Pancreas (tissue), 10 donors: ENCODE measurements around the gene SPEM1. TPM values are rescaled to one million over a fixed set of nuclear protein-coding genes. Genes with fewer than 3 reads are reported as not detected.

ENCODE experiments used
- ATAC-seq, 4 donors: fragments of 200-7000 bp; cut with Tn5 transposase; one replicate each; pipeline versions ENCODE4 v1.8.0 to v1.9.1; 2020; ENCODE audit warnings: mild to moderate bottlenecking in 4 of 4, moderate library complexity in 4 of 4
- DNase-seq, 6 donors: peaks; one replicate each; pipeline ENCODE4 v3.0.0-alpha.2; 2020
- FAIRE-seq: peaks from 2 replicates; lab custom pipeline; 2012; peaks lifted over from hg19 to GRCh38; lab: Jason Lieb, UNC
- H3K27ac ChIP-seq, 4 donors: fragments of 200-600 bp; sonication (generic); 1 replicate in 3 of 4; 2 replicates in 1 of 4; pipeline versions ENCODE4 v1.5.0 to v1.8.0; 2020
- H3K27me3 ChIP-seq, 4 donors: fragments of 200-600 bp; one replicate each; pipeline ENCODE4 v1.8.0; 2021
- H3K36me3 ChIP-seq, 3 donors: fragments of 200-600 bp; sonication (generic) in 1 of 3; one replicate each; pipeline versions ENCODE4 v1.5.0 to v1.8.0; 2020 to 2021
- H3K4me1 ChIP-seq, 3 donors: fragments of 200-600 bp; one replicate each; pipeline ENCODE4 v1.8.0; 2021
- H3K4me3 ChIP-seq, 4 donors: fragments of 200-600 bp; sonication (generic) in 2 of 4; one replicate each; pipeline versions ENCODE4 v1.5.0 to v1.8.0; 2020 to 2021
- H3K9me3 ChIP-seq, 4 donors: fragments of 200-600 bp; one replicate each; pipeline ENCODE4 v1.8.0; 2021
- WGBS, 2 donors: extraction: QIAGEN DNeasy Blood & Tissue Kit; methylation state at CpG; one replicate each; pipeline ENCODE4 v1.1.7; 2013; 5-methylcytosine and 5-hydroxymethylcytosine counted together
- intact Hi-C, 3 donors: fragments of 100-400 bp; cut with DNase I; formaldehyde crosslinking; loops; one replicate each; pipeline versions ENCODE4 v1.11.1 to v1.14.2; 2022
- polyA plus RNA-seq, 2 donors: library from polyadenylated mRNA; stranded (reverse); fragments of 200-250 nt; gene quantifications; one replicate each; pipeline ENCODE4 v1.2.3, GENCODE V29; 2013
- total RNA-seq, 6 donors: library from RNA; stranded (reverse); fragmentation: NEBNext Ultra II Directional in 4 of 6; extraction: Animal tissue kit (Norgen Biotek cat#: 25700) in 4 of 6; gene quantifications; one replicate each; pipeline versions ENCODE4 v1.2.1 to v1.2.4, GENCODE V29; 2021 to 2023
- TF ChIP-seq, protein P1 (sequence below), 4 donors: fragments of 200-600 bp; sonication (generic) in 3 of 4; IDR thresholded peaks; one replicate each; pipeline versions ENCODE4 v1.5.0 to v1.8.0; 2021; ENCODE audit warnings: antibody characterized with exemption in 4 of 4
- donor health status: healthy with polysubstance abuse.
- donor health status: DM: no; HTN: no; CAD: no; lungs with moderate emphysema.
- donor health status: DM: no; HTN: no; CAD: no.
- donor health status: control.
- donor health status: control.
- donor health status: Bipolar disorder and iron deficiency.
- donor health status: DM: yes; HTN: yes; CAD: no.
- donor health status: DM: no; HTN: no; CAD: no.
- donor health status: DM: no; HTN: no; CAD: no.
- donor health status: DM: yes; HTN: yes; CAD: no.

The SPEM1 gene
- total and polyA plus RNA-seq, 8 donors: not detected

DNA sequence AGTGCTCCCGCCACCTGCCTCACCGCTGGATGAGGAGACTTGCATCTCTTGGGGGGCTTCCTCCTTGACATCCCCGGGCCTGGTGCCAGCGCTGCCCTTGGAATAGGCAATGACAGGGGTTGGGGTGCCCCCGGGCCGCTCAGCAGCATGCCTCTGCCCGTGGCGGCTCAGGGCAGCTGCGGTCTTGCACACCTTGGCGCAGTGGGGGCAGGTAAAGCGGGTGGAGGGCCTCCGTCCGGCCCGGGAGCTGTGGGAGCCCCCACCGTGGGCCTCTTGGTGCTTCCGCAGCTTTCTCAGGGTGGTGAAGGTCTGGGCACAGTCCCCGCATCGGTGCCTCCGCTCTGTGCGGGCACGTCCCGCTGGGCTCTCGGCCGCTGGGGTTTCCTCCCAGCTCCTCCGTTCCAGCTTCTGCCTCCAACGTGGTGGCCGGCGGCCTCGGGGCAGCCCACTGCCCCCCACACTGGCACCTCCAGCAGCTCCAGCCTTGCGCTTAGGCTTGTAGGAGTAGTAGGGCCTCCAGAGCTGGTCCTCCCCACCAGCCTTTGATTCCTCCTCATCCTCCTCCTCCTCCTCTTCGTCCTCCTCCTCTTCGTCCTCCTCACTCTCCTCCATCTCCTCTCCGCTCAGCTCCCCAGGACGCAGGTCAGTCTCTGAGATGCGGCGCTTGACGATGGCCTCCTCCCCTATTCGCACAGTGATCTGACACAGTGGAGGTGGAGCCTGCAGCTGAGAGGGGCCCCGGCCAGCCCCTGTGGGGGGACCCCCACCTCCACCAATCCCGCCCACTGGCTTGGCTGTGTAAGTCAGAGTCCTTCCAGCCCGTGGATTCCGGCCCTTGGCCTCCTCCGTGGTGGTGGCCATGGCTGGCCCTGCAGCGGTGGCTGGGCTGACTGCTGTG is 42.6 kb downstream of the SPEM1 start:
- Histone ChIP-seq H3K27me3 (no peaks in the 10 kb centered on the region), H3K36me3 (peaks cover 0 to 25% (median 5%) of the 10 kb centered on the region in 3 donors), H3K4me3 (no peak overlapping the region), H3K9me3 (no peaks in the 10 kb centered on the region), H3K27ac (no peak overlapping the region), H3K4me1 (peaks cover 0 to 4% (median 3%) of the 10 kb centered on the region in 3 donors)
- TF ChIP-seq, protein P1, sequence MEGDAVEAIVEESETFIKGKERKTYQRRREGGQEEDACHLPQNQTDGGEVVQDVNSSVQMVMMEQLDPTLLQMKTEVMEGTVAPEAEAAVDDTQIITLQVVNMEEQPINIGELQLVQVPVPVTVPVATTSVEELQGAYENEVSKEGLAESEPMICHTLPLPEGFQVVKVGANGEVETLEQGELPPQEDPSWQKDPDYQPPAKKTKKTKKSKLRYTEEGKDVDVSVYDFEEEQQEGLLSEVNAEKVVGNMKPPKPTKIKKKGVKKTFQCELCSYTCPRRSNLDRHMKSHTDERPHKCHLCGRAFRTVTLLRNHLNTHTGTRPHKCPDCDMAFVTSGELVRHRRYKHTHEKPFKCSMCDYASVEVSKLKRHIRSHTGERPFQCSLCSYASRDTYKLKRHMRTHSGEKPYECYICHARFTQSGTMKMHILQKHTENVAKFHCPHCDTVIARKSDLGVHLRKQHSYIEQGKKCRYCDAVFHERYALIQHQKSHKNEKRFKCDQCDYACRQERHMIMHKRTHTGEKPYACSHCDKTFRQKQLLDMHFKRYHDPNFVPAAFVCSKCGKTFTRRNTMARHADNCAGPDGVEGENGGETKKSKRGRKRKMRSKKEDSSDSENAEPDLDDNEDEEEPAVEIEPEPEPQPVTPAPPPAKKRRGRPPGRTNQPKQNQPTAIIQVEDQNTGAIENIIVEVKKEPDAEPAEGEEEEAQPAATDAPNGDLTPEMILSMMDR (IDR thresholded peaks at IDR 0.05): no peak
- intact Hi-C loops: no loop called here
- no peak for ATAC-seq
- peak in 1 of 6 donors; percentile 78 for DNase-seq
- 93 to 94% methylated on average over 44 of the region's 44 CpGs for WGBS, 2 donors
- no peak for FAIRE-seq

DNA sequence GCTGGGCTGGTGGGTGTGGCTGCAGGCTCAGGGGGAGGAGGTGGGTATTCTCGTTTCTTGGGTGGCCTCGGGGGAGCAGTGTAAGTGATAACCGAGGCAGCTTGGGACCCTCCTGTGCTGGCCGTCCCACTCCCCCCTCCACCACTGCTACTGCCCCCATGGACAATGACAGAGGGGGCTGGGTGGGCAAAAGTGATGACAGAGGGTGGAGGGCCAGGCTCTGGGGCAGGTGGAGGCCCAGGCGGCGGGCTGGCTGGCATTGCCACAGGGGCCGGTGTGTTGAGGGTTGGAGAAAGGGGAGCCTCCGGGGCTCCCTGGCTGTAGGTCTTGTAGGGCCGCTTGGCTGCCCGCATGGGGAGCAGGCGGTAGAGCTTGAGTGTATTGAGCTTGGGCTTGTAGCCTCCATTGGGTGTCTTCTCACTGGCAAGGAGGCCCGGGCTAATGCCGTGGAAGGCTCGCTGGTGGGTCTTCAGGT is 43.3 kb downstream of the SPEM1 start:
- H3K4me3 ChIP-seq: no peak overlapping the region
- H3K36me3 ChIP-seq: peaks cover 0 to 25% (median 5%) of the 10 kb centered on the region in 3 donors
- peak in 1 of 6 donors; percentile 67 for DNase-seq
- no peak for FAIRE-seq
- TF ChIP-seq, protein P1 (IDR thresholded peaks at IDR 0.05): no peak
- 88 to 90% methylated on average over 14 of the region's 14 CpGs for WGBS, 2 donors
- intact Hi-C loops: no loop called here
- no peak for ATAC-seq
- H3K27ac ChIP-seq: no peak overlapping the region
- H3K4me1 ChIP-seq: peaks cover 0 to 4% (median 3%) of the 10 kb centered on the region in 3 donors
- H3K9me3 ChIP-seq: no peaks in the 10 kb centered on the region
- H3K27me3 ChIP-seq: no peaks in the 10 kb centered on the region

DNA sequence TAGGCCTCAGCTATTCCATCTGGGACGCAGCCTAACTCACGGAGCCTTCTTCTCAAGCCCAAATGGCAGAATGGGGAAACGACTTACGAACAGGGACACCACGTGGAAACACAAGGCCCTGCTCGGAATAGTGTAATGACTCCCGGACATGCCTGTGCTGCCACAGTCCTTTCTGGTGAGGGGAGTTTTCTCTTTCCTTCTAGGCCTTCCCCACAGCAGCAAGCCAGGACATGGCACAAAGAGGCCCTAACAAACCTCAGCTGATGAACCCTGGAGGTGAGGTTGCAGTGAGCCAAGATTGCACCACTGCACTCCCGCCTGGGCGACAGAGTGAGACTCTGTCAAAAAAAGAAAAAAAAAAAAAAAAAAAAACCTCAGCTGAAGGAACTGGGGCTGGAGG is 44.0 kb downstream of the SPEM1 start:
- FAIRE-seq: no peak
- WGBS, 2 donors: 91 to 93% methylated on average over 9 of the region's 9 CpGs
- H3K36me3 ChIP-seq: peaks cover 0 to 25% (median 5%) of the 10 kb centered on the region in 3 donors

GRCh38 chr17:7465597-7466275 is 45.6 kb downstream of the SPEM1 start:
- no peaks in the 10 kb centered on the region for H3K27me3 ChIP-seq
- FAIRE-seq (no peak), ATAC-seq (no peak), DNase-seq (peak in 1 of 6 donors; percentile 74)
- WGBS, 2 donors: 91 to 92% methylated on average over 31 to 33 of the region's 33 CpGs
- no peak overlapping the region for H3K27ac ChIP-seq
- peaks cover 0 to 25% (median 5%) of the 10 kb centered on the region in 3 donors for H3K36me3 ChIP-seq
- TF ChIP-seq, protein P1 (IDR thresholded peaks at IDR 0.05): no peak
- no peaks in the 10 kb centered on the region for H3K9me3 ChIP-seq
- H3K4me1 ChIP-seq: peaks cover 11 to 14% (median 14%) of the 10 kb centered on the region in 3 donors
- no peak overlapping the region for H3K4me3 ChIP-seq
- intact Hi-C loops: no loop called here

More for the DNA sequence above, 44.0 kb downstream of the SPEM1 start:
- no peak overlapping the region for H3K4me3 ChIP-seq
- DNase-seq (peak in 1 of 6 donors; percentile 16), ATAC-seq (no peak)
- H3K9me3 ChIP-seq: no peaks in the 10 kb centered on the region
- H3K27me3 ChIP-seq: no peaks in the 10 kb centered on the region
- intact Hi-C loops: no loop called here
- no peak overlapping the region for H3K27ac ChIP-seq
- peaks cover 0 to 4% (median 3%) of the 10 kb centered on the region in 3 donors for H3K4me1 ChIP-seq
- TF ChIP-seq, protein P1 (IDR thresholded peaks at IDR 0.05): no peak
